ENCODE results near the gene TSPAN4. TPM values are rescaled to one million over a fixed set of nuclear protein-coding genes. Genes with fewer than 3 reads are reported as not detected.

TSPAN4 gene
- total and polyA plus RNA-seq, 9 of the 15 experiments (the other 6 are each of a cell fraction or from before 2014, with no cell fraction given), result 0.07 to 31.0 (median 15.7) TPM

- TF ChIP-seq FOXJ2 (tag; IDR thresholded peaks at IDR 0.05), result no peak
- TF ChIP-seq RBM17 (IDR thresholded peaks at IDR 0.05; ENCODE audit: borderline replicate concordance, low read depth, low read length), result no peak
- TF ChIP-seq SRSF3 (IDR thresholded peaks at IDR 0.05; ENCODE audit: insufficient read depth, low read length), result no peak
- TF ChIP-seq KDM4B (IDR thresholded peaks at IDR 0.05; ENCODE audit: borderline replicate concordance in 2 of 2, low read depth in 1 of 2), result no peak
- no peak for TF ChIP-seq PRMT5 (CRISPR knock-in tag; IDR thresholded peaks at IDR 0.05)
- TF ChIP-seq SUPT5H (IDR thresholded peaks at IDR 0.05), result peak; percentile 51
- no peak for TF ChIP-seq XRCC4 (IDR thresholded peaks at IDR 0.05; ENCODE audit: extremely low read depth, insufficient read depth, insufficient read length)
- TF ChIP-seq BRF1 (IDR thresholded peaks at IDR 0.05; ENCODE audit: borderline replicate concordance, extremely low read depth, insufficient read length), result no peak
- no peak for TF ChIP-seq NR2C2 (CRISPR knock-in tag; IDR thresholded peaks at IDR 0.05)
- peak; percentile 46 for TF ChIP-seq NR2C2 (tag; IDR thresholded peaks at IDR 0.05)
- TF ChIP-seq NR1H2 (CRISPR knock-in tag; IDR thresholded peaks at IDR 0.05), result no peak
- no peak for TF ChIP-seq DIDO1 (tag; IDR thresholded peaks at IDR 0.05; ENCODE audit: low read depth)
- TF ChIP-seq, protein P1, sequence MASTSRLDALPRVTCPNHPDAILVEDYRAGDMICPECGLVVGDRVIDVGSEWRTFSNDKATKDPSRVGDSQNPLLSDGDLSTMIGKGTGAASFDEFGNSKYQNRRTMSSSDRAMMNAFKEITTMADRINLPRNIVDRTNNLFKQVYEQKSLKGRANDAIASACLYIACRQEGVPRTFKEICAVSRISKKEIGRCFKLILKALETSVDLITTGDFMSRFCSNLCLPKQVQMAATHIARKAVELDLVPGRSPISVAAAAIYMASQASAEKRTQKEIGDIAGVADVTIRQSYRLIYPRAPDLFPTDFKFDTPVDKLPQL (IDR thresholded peaks at IDR 0.05; ENCODE audit: extremely low read depth, insufficient read length), result no peak
- no peak for TF ChIP-seq PML (IDR thresholded peaks at IDR 0.05; ENCODE audit: low read length)
- no peak for TF ChIP-seq ETV6 (IDR thresholded peaks at IDR 0.05; ENCODE audit: borderline replicate concordance in 1 of 2, low read depth in 2 of 2, low read length in 1 of 2)
- no peak for TF ChIP-seq ETV6 (CRISPR knock-in tag; IDR thresholded peaks at IDR 0.05; ENCODE audit: borderline replicate concordance)
- no peak for TF ChIP-seq NFE2 (IDR thresholded peaks at IDR 0.05; ENCODE audit: low read depth)
- TF ChIP-seq GABPB1 (CRISPR knock-in tag; IDR thresholded peaks at IDR 0.05), result no peak
- TF ChIP-seq, protein P2, sequence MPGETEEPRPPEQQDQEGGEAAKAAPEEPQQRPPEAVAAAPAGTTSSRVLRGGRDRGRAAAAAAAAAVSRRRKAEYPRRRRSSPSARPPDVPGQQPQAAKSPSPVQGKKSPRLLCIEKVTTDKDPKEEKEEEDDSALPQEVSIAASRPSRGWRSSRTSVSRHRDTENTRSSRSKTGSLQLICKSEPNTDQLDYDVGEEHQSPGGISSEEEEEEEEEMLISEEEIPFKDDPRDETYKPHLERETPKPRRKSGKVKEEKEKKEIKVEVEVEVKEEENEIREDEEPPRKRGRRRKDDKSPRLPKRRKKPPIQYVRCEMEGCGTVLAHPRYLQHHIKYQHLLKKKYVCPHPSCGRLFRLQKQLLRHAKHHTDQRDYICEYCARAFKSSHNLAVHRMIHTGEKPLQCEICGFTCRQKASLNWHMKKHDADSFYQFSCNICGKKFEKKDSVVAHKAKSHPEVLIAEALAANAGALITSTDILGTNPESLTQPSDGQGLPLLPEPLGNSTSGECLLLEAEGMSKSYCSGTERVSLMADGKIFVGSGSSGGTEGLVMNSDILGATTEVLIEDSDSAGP (CRISPR knock-in tag; IDR thresholded peaks at IDR 0.05), result no peak
- TF ChIP-seq CREB1 (IDR thresholded peaks at IDR 0.05), result 0 out of 2 replicates have a peak, but pooled peaks have one; percentile 13
- no peak for TF ChIP-seq CREB1 (CRISPR knock-in tag; IDR thresholded peaks at IDR 0.05)
- no peak for TF ChIP-seq U2AF2 (optimal IDR thresholded peaks at IDR 0.05; ENCODE audit: low read depth, low read length)
- TF ChIP-seq FIP1L1 (IDR thresholded peaks at IDR 0.05; ENCODE audit: low read depth, low read length, poor library complexity, severe bottlenecking), result peak; percentile 12
- TF ChIP-seq NELFE (IDR thresholded peaks at IDR 0.05; ENCODE audit: insufficient read depth, insufficient read length), result no peak
- peak; percentile 91 for TF ChIP-seq MYC (IDR thresholded peaks at IDR 0.05; ENCODE audit: low read depth, low read length)
- TF ChIP-seq MYC (CRISPR knock-in tag; IDR thresholded peaks at IDR 0.05; ENCODE audit: borderline replicate concordance, low read depth), result peak; percentile 87; the same call in 1 of the 2 replicates
- TF ChIP-seq, protein P3, sequence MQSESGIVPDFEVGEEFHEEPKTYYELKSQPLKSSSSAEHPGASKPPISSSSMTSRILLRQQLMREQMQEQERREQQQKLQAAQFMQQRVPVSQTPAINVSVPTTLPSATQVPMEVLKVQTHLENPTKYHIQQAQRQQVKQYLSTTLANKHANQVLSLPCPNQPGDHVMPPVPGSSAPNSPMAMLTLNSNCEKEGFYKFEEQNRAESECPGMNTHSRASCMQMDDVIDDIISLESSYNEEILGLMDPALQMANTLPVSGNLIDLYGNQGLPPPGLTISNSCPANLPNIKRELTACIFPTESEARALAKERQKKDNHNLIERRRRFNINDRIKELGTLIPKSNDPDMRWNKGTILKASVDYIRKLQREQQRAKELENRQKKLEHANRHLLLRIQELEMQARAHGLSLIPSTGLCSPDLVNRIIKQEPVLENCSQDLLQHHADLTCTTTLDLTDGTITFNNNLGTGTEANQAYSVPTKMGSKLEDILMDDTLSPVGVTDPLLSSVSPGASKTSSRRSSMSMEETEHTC (IDR thresholded peaks at IDR 0.05), result no peak
Observed at GRCh38 chr11:827146-827896, 15.3 kb upstream of the TSPAN4 start (continued).

Measured in K562 (cell line).